Epithelial cell of esophagus (primary cell): ENCODE measurements around the gene COL4A2.

Experiments used
- DNase-seq: peaks from one replicate; pipeline ENCODE4 v3.0.0; 2010; ENCODE audit warnings: low read depth
- H3K4me3 ChIP-seq: 2 replicates; pipeline ENCODE4 v1.5.1; 2011; ENCODE audit warnings: mild to moderate bottlenecking, low read length, control low read depth
- TF ChIP-seq, protein P1 (sequence below): IDR thresholded peaks from 2 replicates; pipeline ENCODE4 v1.5.1; 2011; ENCODE audit warnings: low read depth, mild to moderate bottlenecking, low read length, control low read depth, inconsistent platforms; ENCODE audit not compliant: insufficient read depth; ENCODE audit errors: missing control alignments

The COL4A2 gene

GRCh38 chr13:110290826-110291225 lies 16.3 kb upstream of the COL4A2 start:
- no peak for DNase-seq
- TF ChIP-seq, protein P1, sequence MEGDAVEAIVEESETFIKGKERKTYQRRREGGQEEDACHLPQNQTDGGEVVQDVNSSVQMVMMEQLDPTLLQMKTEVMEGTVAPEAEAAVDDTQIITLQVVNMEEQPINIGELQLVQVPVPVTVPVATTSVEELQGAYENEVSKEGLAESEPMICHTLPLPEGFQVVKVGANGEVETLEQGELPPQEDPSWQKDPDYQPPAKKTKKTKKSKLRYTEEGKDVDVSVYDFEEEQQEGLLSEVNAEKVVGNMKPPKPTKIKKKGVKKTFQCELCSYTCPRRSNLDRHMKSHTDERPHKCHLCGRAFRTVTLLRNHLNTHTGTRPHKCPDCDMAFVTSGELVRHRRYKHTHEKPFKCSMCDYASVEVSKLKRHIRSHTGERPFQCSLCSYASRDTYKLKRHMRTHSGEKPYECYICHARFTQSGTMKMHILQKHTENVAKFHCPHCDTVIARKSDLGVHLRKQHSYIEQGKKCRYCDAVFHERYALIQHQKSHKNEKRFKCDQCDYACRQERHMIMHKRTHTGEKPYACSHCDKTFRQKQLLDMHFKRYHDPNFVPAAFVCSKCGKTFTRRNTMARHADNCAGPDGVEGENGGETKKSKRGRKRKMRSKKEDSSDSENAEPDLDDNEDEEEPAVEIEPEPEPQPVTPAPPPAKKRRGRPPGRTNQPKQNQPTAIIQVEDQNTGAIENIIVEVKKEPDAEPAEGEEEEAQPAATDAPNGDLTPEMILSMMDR: no peak
- no peak overlapping the region for H3K4me3 ChIP-seq

GRCh38 chr13:110291286-110291685 lies 15.8 kb upstream of the COL4A2 start:
- no peak for DNase-seq
- TF ChIP-seq, protein P1: no peak
- H3K4me3 ChIP-seq: no peak overlapping the region

DNA sequence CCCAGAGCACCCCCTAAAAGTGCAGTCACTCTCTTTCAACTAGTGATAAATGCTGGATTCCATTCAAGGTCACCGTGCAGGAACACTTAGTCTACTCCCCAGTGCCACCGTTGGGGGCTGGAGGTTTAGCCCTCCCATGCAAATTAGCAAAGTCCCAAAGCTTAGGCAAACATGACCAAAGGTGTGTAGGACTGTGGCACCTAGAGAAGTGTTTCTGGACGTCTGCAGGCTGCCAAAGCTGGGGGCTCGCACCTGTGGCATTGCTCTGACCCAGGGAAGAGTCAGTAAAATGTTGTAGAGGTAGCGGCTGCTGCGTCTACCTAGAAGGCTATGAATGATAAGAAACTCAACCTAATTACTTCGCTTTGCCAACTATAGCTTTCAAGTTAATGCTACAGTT lies 14.0 kb upstream of the COL4A2 start:
- no peak overlapping the region for H3K4me3 ChIP-seq
- no peak for DNase-seq
- TF ChIP-seq, protein P1: no peak

DNA sequence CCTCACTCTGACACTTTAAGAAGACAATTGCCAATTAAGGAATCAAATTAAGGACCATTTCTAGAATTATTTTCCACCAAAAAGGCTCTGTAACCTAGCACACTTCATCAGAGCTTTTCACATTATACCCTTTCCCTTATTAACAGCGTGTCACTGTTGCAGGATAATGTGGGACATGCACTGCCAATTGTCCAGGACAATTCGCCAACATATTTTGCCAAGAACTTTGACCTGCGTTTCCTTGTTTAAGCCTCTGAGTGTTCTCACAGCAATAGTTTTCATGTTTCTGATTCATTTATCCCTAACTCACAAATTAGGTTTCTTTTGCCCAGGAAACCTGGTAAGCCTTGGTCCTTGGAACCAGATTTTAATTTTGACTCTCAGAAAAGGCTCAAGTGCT lies 13.4 kb upstream of the COL4A2 start:
- H3K4me3 ChIP-seq: no peak overlapping the region
- TF ChIP-seq, protein P1: no peak
- DNase-seq: no peak

DNA sequence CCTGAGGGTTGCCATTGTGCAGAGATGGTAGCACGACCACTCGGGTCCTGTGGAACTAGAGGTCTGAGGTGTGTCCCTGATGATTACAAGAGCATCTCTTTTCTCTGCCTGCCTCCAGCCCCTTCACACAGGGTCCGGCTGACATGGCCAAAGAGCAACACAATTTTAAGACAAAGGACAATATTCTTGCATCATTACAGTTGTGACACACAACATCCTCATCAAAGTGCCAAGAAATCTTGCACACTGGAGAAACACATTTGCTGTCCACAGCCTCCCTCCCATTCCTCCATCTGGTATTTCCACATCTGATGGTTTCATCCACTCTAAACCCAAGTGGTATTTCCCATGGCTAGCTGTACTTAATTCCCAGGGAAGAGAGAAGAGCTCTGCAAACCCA lies 12.9 kb upstream of the COL4A2 start:
- no peak for DNase-seq
- TF ChIP-seq, protein P1: no peak
- H3K4me3 ChIP-seq: no peak overlapping the region

GRCh38 chr13:110294622-110295021 lies 12.5 kb upstream of the COL4A2 start:
- H3K4me3 ChIP-seq: no peak overlapping the region
- no peak for DNase-seq
- TF ChIP-seq, protein P1: no peak

GRCh38 chr13:110297011-110297410 lies 10.1 kb upstream of the COL4A2 start:
- TF ChIP-seq, protein P1: no peak
- no peak for DNase-seq
- no peak overlapping the region for H3K4me3 ChIP-seq
